Mesenchymal stem cell (in vitro differentiated cells and primary cell): ENCODE results near the gene SIPA1L3.
A peak's percentile ranks its signal among the peaks of the same experiment; 100 is the strongest.

ENCODE experiments used
- DNase-seq: peaks from one replicate; pipeline ENCODE4 v3.0.0-alpha.2; 2013
- H2AFZ ChIP-seq: one replicate; pipeline ENCODE4 v1.6.1; 2013; ENCODE audit warnings: low read depth, mild to moderate bottlenecking, control low read depth, inconsistent platforms, low read length, moderate library complexity
- H2AK5ac ChIP-seq: 2 replicates; pipeline ENCODE4 v1.6.1; 2013; ENCODE audit warnings: low read length, moderate library complexity, mild to moderate bottlenecking, inconsistent platforms; ENCODE audit not compliant: severe bottlenecking
- H2BK120ac ChIP-seq: one replicate; pipeline ENCODE4 v1.6.1; 2013; ENCODE audit warnings: low read depth, mild to moderate bottlenecking, inconsistent platforms, low read length, moderate library complexity
- H2BK12ac ChIP-seq, 2 experiments: one replicate each; pipeline ENCODE4 v1.6.1; 2013; ENCODE audit warnings: inconsistent platforms in 2 of 2, low read length in 2 of 2, mild to moderate bottlenecking in 2 of 2, moderate library complexity in 2 of 2, control low read depth in 1 of 2
- H2BK15ac ChIP-seq: one replicate; pipeline ENCODE4 v1.6.1; 2013; ENCODE audit warnings: mild to moderate bottlenecking, low read depth, inconsistent platforms; ENCODE audit not compliant: poor library complexity, severe bottlenecking
- H2BK5ac ChIP-seq: 2 replicates; pipeline ENCODE4 v1.6.1; 2013; ENCODE audit warnings: low read depth, mild to moderate bottlenecking, low read length, control low read depth, inconsistent platforms; ENCODE audit not compliant: poor library complexity, severe bottlenecking
- H3K14ac ChIP-seq, 2 experiments: one replicate each; pipeline ENCODE4 v1.6.1; 2013; ENCODE audit warnings: inconsistent platforms in 2 of 2, low read length in 2 of 2, control low read depth in 1 of 2, mild to moderate bottlenecking in 1 of 2, moderate library complexity in 1 of 2
- H3K18ac ChIP-seq, 2 experiments: one replicate each; pipeline ENCODE4 v1.6.1; 2013; ENCODE audit warnings: inconsistent platforms in 2 of 2, low read length in 2 of 2, control low read depth in 1 of 2, low read depth in 1 of 2, mild to moderate bottlenecking in 1 of 2
- H3K23ac ChIP-seq, 2 experiments: one replicate each; pipeline ENCODE4 v1.6.1; 2013; ENCODE audit warnings: inconsistent platforms in 2 of 2, low read length in 2 of 2, mild to moderate bottlenecking in 2 of 2, moderate library complexity in 2 of 2, control low read depth in 1 of 2
- H3K27ac ChIP-seq: 2 replicates; pipeline ENCODE4 v1.5.1; 2013; ENCODE audit warnings: mild to moderate bottlenecking, moderate library complexity, low read length, control low read depth, inconsistent platforms; ENCODE audit not compliant: poor library complexity, severe bottlenecking
- H3K27me3 ChIP-seq, 2 experiments: 2 replicates each; pipeline versions ENCODE4 v1.6.1 to v1.7.0; 2013; ENCODE audit warnings: low read length in 2 of 2, mild to moderate bottlenecking in 2 of 2, moderate library complexity in 2 of 2, control low read depth in 1 of 2, inconsistent platforms in 1 of 2; ENCODE audit not compliant: control insufficient read depth in 1 of 2, insufficient read depth in 1 of 2
- H3K36me3 ChIP-seq, 2 experiments: 2 replicates each; pipeline versions ENCODE4 v1.6.1 to v1.7.0; 2013; ENCODE audit warnings: low read length in 2 of 2, control low read depth in 1 of 2, inconsistent platforms in 1 of 2, low read depth in 1 of 2, mild to moderate bottlenecking in 1 of 2; ENCODE audit not compliant: insufficient read depth in 2 of 2, control insufficient read depth in 1 of 2
- H3K4ac ChIP-seq, 2 experiments: one replicate each; pipeline ENCODE4 v1.6.1; 2013; ENCODE audit warnings: inconsistent platforms in 2 of 2, low read length in 2 of 2, mild to moderate bottlenecking in 2 of 2, moderate library complexity in 2 of 2, control low read depth in 1 of 2, low read depth in 1 of 2
- H3K4me1 ChIP-seq: 2 replicates; pipeline ENCODE4 v1.6.1; 2013; ENCODE audit warnings: low read depth, low read length, control low read depth; ENCODE audit not compliant: control insufficient read depth, insufficient read depth
- H3K4me2 ChIP-seq: 2 replicates; pipeline ENCODE4 v1.6.1; 2013; ENCODE audit warnings: low read length, mild to moderate bottlenecking, inconsistent platforms; ENCODE audit not compliant: poor library complexity, severe bottlenecking
- H3K4me3 ChIP-seq, 2 experiments: 2 replicates each; pipeline versions ENCODE4 v1.5.1 to v1.7.0; 2013; ENCODE audit warnings: low read length in 2 of 2, mild to moderate bottlenecking in 2 of 2, control low read depth in 1 of 2, low read depth in 1 of 2; ENCODE audit not compliant: insufficient read depth in 1 of 2
- H3K79me1 ChIP-seq: replicated peaks from 2 replicates; pipeline ENCODE4 v1.6.1; 2013; ENCODE audit warnings: mild to moderate bottlenecking, control low read depth, low read length, inconsistent platforms; ENCODE audit not compliant: poor library complexity, severe bottlenecking
- H3K9ac ChIP-seq: 2 replicates; pipeline ENCODE4 v1.7.0; 2013; ENCODE audit warnings: mild to moderate bottlenecking, low read length, moderate library complexity
- H3K9me3 ChIP-seq: 2 replicates; pipeline ENCODE4 v1.7.0; 2013; ENCODE audit warnings: mild to moderate bottlenecking, low read length; ENCODE audit not compliant: control insufficient read depth
- H4K8ac ChIP-seq: one replicate; pipeline ENCODE4 v1.6.1; 2013; ENCODE audit warnings: inconsistent platforms, mild to moderate bottlenecking, low read length, moderate library complexity
- H4K91ac ChIP-seq: one replicate; pipeline ENCODE4 v1.6.1; 2013; ENCODE audit warnings: mild to moderate bottlenecking, low read length, inconsistent platforms
- WGBS: methylation state at CpG from one replicate; pipeline ENCODE4 v1.1.7; 2013; ENCODE audit warnings: mixed read lengths; 5-methylcytosine and 5-hydroxymethylcytosine counted together

SIPA1L3 gene

GRCh38 chr19:38093587-38093986 is 186.6 kb downstream of the SIPA1L3 start:
- Histone ChIP-seq H2AK5ac (peak overlapping the region; percentile 36), H3K14ac (no peak overlapping the region), H4K8ac (no peak overlapping the region), H3K18ac (no peak overlapping the region), H4K91ac (peak overlapping the region; percentile 34), H3K9ac (no peak overlapping the region), H3K27ac (no peak overlapping the region), H3K4me2 (no peak overlapping the region), H2BK12ac (no peak overlapping the region), H3K27me3 (no peaks in the 10 kb centered on the region), H2BK120ac (no peak overlapping the region), H3K36me3 (peaks cover 41 to 54% of the 10 kb centered on the region in 2 experiments), H3K23ac (no peak overlapping the region), H3K4ac (no peak overlapping the region), H3K4me3 (no peak overlapping the region), H3K4me1 (peaks cover 21% of the 10 kb centered on the region), H3K9me3 (no peaks in the 10 kb centered on the region), H3K79me1 (peaks cover 37% of the 10 kb centered on the region), H2BK5ac (no peak overlapping the region), H2AFZ (no peak overlapping the region), H2BK15ac (no peak overlapping the region)
- no peak for DNase-seq
- 97% methylated on average over 6 of the region's 6 CpGs for WGBS

GRCh38 chr19:38095411-38096308 is 188.7 kb downstream of the SIPA1L3 start:
- H2BK15ac ChIP-seq, result no peak overlapping the region
- peak overlapping the region; percentile 4 for H2AK5ac ChIP-seq
- peaks cover 15% of the 10 kb centered on the region for H3K9me3 ChIP-seq
- H2BK12ac ChIP-seq, result no peak overlapping the region
- no peak overlapping the region for H3K23ac ChIP-seq
- no peak overlapping the region for H3K4me2 ChIP-seq
- H3K4me3 ChIP-seq, result no peak overlapping the region
- H2BK120ac ChIP-seq, result no peak overlapping the region
- peaks cover 41% of the 10 kb centered on the region for H3K79me1 ChIP-seq
- H3K36me3 ChIP-seq, result peaks cover 44 to 52% of the 10 kb centered on the region in 2 experiments
- no peaks in the 10 kb centered on the region for H3K27me3 ChIP-seq
- no peak overlapping the region for H2AFZ ChIP-seq
- H4K91ac ChIP-seq, result no peak overlapping the region
- peak overlapping the region in 1 of 2 experiments; percentile 57 for H3K4ac ChIP-seq
- H3K9ac ChIP-seq, result peak overlapping the region; percentile 15
- DNase-seq, result peak; percentile 71
- H3K14ac ChIP-seq, result no peak overlapping the region
- peak overlapping the region; percentile 9 for H3K27ac ChIP-seq
- no peak overlapping the region for H2BK5ac ChIP-seq
- WGBS, result 72% methylated on average over 17 of the region's 17 CpGs
- peak overlapping the region; percentile 52 for H4K8ac ChIP-seq
- peaks cover 19% of the 10 kb centered on the region for H3K4me1 ChIP-seq
- no peak overlapping the region for H3K18ac ChIP-seq

- H3K4me3 ChIP-seq, result peak overlapping the region in 1 of 2 experiments; percentile 19
- DNase-seq, result no peak
- no peaks in the 10 kb centered on the region for H3K27me3 ChIP-seq
- H3K14ac ChIP-seq, result no peak overlapping the region
- peaks cover 46 to 72% of the 10 kb centered on the region in 2 experiments for H3K36me3 ChIP-seq
- no peak overlapping the region for H2BK15ac ChIP-seq
- H4K91ac ChIP-seq, result no peak overlapping the region
- no peak overlapping the region for H2BK120ac ChIP-seq
- WGBS, result 99% methylated on average over 8 of the region's 8 CpGs
- no peak overlapping the region for H3K4me2 ChIP-seq
- H3K27ac ChIP-seq, result no peak overlapping the region
- H3K4ac ChIP-seq, result no peak overlapping the region
- no peak overlapping the region for H2AK5ac ChIP-seq
- H3K79me1 ChIP-seq, result peaks cover 44% of the 10 kb centered on the region
- peaks cover 9% of the 10 kb centered on the region for H3K4me1 ChIP-seq
- no peak overlapping the region for H3K9ac ChIP-seq
- no peak overlapping the region for H2BK12ac ChIP-seq
- H3K9me3 ChIP-seq, result peaks cover 16% of the 10 kb centered on the region
- H3K18ac ChIP-seq, result no peak overlapping the region
- H2AFZ ChIP-seq, result no peak overlapping the region
- no peak overlapping the region for H2BK5ac ChIP-seq
- no peak overlapping the region for H3K23ac ChIP-seq
- no peak overlapping the region for H4K8ac ChIP-seq
Observed at GRCh38 chr19:38099966-38100365, 193.0 kb downstream of the SIPA1L3 start.

GRCh38 chr19:38100589-38100988 is 193.6 kb downstream of the SIPA1L3 start:
- no peak overlapping the region for H2BK120ac ChIP-seq
- no peak overlapping the region for H3K23ac ChIP-seq
- H3K27ac ChIP-seq, result no peak overlapping the region
- H2AFZ ChIP-seq, result no peak overlapping the region
- no peak for DNase-seq
- H2BK5ac ChIP-seq, result no peak overlapping the region
- H3K9ac ChIP-seq, result no peak overlapping the region
- H3K4ac ChIP-seq, result no peak overlapping the region
- WGBS, result over 99% methylated on average over 8 of the region's 8 CpGs
- H3K18ac ChIP-seq, result no peak overlapping the region
- H3K4me2 ChIP-seq, result no peak overlapping the region
- no peak overlapping the region for H4K8ac ChIP-seq
- H2BK12ac ChIP-seq, result no peak overlapping the region
- H3K9me3 ChIP-seq, result peaks cover 16% of the 10 kb centered on the region
- H4K91ac ChIP-seq, result no peak overlapping the region
- no peak overlapping the region for H3K4me3 ChIP-seq
- no peak overlapping the region for H2BK15ac ChIP-seq
- peaks cover 49 to 69% of the 10 kb centered on the region in 2 experiments for H3K36me3 ChIP-seq
- H3K27me3 ChIP-seq, result no peaks in the 10 kb centered on the region
- H3K14ac ChIP-seq, result no peak overlapping the region
- H3K79me1 ChIP-seq, result peaks cover 46% of the 10 kb centered on the region
- peaks cover 5% of the 10 kb centered on the region for H3K4me1 ChIP-seq
- H2AK5ac ChIP-seq, result no peak overlapping the region
